ENCODE results near the gene SLC2A4RG. TPM values are rescaled to one million over a fixed set of nuclear protein-coding genes. Genes with fewer than 3 reads are reported as not detected.

The SLC2A4RG gene
- total and polyA plus RNA-seq, 2 donors: 33.4 to 66.1 TPM

DNA sequence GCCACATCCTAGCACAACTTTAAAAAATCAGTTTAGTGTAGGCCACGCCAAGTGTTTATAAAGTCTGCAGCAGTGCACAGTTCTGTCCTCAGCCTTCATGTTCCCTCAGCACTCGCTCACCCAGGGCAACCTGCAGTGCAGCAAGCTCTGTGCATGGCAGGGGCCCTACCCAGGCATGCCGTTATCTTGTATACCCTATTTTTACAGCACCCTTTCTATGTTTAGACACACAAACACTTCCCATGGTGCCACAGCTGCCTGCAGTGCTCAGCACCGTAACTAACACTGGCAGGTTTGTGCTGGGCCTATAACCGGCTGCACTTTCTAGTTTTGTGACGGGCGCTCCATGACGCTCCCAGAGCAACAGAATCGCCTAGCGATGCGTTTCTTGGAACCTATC is 47.7 kb downstream of the SLC2A4RG start:
- H3K27ac ChIP-seq (ENCODE audit: low read depth in 1 of 2, low read length in 1 of 2): no peak overlapping the region
- H3K27me3 ChIP-seq (ENCODE audit: control insufficient read depth in 2 of 2, insufficient read depth in 1 of 2, low read length in 1 of 2): peaks cover 0 to 5% of the 10 kb centered on the region in 2 donors
- H3K4me1 ChIP-seq (ENCODE audit: control insufficient read depth in 2 of 2, insufficient read depth in 2 of 2, low read length in 2 of 2): peaks cover 0 to 8% of the 10 kb centered on the region in 2 donors

DNA sequence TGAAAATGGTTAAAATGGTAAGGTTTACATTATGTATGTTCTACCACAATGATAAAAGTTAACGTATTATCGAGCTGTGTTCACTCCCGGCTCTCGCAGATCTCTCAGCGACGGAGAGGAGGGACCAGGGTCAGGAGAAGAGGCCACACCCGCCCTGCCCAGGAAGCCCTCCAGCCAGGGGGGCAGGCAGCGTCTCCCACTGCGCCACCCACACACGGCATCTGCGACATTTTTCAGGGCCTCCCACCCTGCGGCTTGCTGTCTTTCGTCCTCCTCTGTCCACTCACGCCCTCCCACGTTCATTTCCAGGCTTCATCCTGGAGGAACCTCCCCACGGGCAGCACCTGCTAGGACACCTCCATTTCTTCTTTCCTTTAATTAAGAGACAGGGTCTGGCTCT is 48.2 kb downstream of the SLC2A4RG start:
- Histone ChIP-seq H3K4me3 (ENCODE audit: low read length in 2 of 2) (no peak overlapping the region), H3K36me3 (ENCODE audit: control insufficient read depth in 2 of 2, insufficient read depth in 2 of 2, low read length in 1 of 2) (no peaks in the 10 kb centered on the region), H3K9me3 (ENCODE audit: control insufficient read depth in 2 of 2, insufficient read depth in 1 of 2, low read length in 1 of 2) (no peaks in the 10 kb centered on the region), H3K27ac (ENCODE audit: low read depth in 1 of 2, low read length in 1 of 2) (no peak overlapping the region), H3K4me1 (ENCODE audit: control insufficient read depth in 2 of 2, insufficient read depth in 2 of 2, low read length in 2 of 2) (peaks cover 0 to 4% of the 10 kb centered on the region in 2 donors), H3K27me3 (ENCODE audit: control insufficient read depth in 2 of 2, insufficient read depth in 1 of 2, low read length in 1 of 2) (peaks cover 0 to 6% of the 10 kb centered on the region in 2 donors)
- WGBS: 93% methylated on average over 16 of the region's 16 CpGs
- no peak for DNase-seq (ENCODE audit: low read depth in 6 of 9, low spot score in 9 of 9)

More for the DNA sequence above, 47.7 kb downstream of the SLC2A4RG start:
- H3K36me3 ChIP-seq (ENCODE audit: control insufficient read depth in 2 of 2, insufficient read depth in 2 of 2, low read length in 1 of 2): no peaks in the 10 kb centered on the region
- H3K9me3 ChIP-seq (ENCODE audit: control insufficient read depth in 2 of 2, insufficient read depth in 1 of 2, low read length in 1 of 2): no peaks in the 10 kb centered on the region
- no peak for DNase-seq (ENCODE audit: low read depth in 6 of 9, low spot score in 9 of 9)
- WGBS: 94% methylated on average over 11 of the region's 11 CpGs
- H3K4me3 ChIP-seq (ENCODE audit: low read length in 2 of 2): no peak overlapping the region

DNA sequence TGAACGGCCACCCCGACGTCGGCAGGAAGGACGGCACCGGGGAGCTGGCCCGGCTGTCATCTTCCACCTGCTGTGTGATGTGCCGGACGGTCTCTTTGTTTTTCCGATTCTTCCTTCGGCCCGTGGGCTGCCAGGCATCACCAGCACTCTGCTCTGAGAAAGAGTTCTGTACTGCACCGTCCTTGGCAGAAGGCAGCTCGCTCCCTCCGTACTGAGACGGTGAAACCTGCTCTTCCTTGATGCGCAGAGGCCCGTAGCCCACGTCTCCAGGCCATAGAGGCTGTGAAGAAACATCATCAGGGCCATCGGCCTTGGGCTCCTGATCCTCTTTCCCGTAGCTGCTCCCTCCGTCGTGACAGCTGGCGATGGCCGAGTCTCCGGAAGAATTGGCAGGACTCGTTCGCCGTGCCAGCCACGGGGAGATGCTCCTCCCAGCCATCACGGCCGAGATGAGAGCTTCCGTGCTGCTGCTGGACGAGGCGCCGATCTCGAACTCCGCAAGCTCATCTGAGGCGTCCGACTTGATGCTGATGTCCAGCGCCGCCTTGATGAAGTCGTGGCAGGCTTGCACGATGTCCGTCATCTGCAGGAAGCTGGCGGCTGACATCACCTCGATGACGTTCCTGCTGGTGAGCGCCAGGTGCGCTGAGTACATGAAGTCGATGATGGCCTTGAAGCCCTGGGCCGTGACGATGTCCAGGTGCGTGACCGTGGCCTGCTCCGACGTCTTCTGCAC is 50.4 kb downstream of the SLC2A4RG start:
- Histone ChIP-seq H3K36me3 (ENCODE audit: control insufficient read depth in 2 of 2, insufficient read depth in 2 of 2, low read length in 1 of 2) (no peaks in the 10 kb centered on the region), H3K9me3 (ENCODE audit: control insufficient read depth in 2 of 2, insufficient read depth in 1 of 2, low read length in 1 of 2) (peaks cover 2 to 6% of the 10 kb centered on the region in 2 donors), H3K4me3 (ENCODE audit: low read length in 2 of 2) (no peak overlapping the region), H3K27ac (ENCODE audit: low read depth in 1 of 2, low read length in 1 of 2) (no peak overlapping the region), H3K4me1 (ENCODE audit: control insufficient read depth in 2 of 2, insufficient read depth in 2 of 2, low read length in 2 of 2) (peaks cover under 1 to 8% of the 10 kb centered on the region in 2 donors), H3K27me3 (ENCODE audit: control insufficient read depth in 2 of 2, insufficient read depth in 1 of 2, low read length in 1 of 2) (peaks cover 0 to 22% of the 10 kb centered on the region in 2 donors)
- no peak for DNase-seq (ENCODE audit: low read depth in 6 of 9, low spot score in 9 of 9)
- 97% methylated on average over 57 of the region's 57 CpGs for WGBS

GRCh38 chr20:63790572-63791168 is 51.1 kb downstream of the SLC2A4RG start:
- Histone ChIP-seq H3K9me3 (ENCODE audit: control insufficient read depth in 2 of 2, insufficient read depth in 1 of 2, low read length in 1 of 2) (peaks cover 2 to 6% of the 10 kb centered on the region in 2 donors), H3K27me3 (ENCODE audit: control insufficient read depth in 2 of 2, insufficient read depth in 1 of 2, low read length in 1 of 2) (peaks cover 0 to 28% of the 10 kb centered on the region in 2 donors), H3K4me1 (ENCODE audit: control insufficient read depth in 2 of 2, insufficient read depth in 2 of 2, low read length in 2 of 2) (peaks cover 4 to 12% of the 10 kb centered on the region in 2 donors), H3K36me3 (ENCODE audit: control insufficient read depth in 2 of 2, insufficient read depth in 2 of 2, low read length in 1 of 2) (no peaks in the 10 kb centered on the region), H3K27ac (ENCODE audit: low read depth in 1 of 2, low read length in 1 of 2) (no peak overlapping the region), H3K4me3 (ENCODE audit: low read length in 2 of 2) (no peak overlapping the region)
- WGBS: 97% methylated on average over 37 of the region's 37 CpGs
- DNase-seq (ENCODE audit: low read depth in 6 of 9, low spot score in 9 of 9): no peak

- H3K36me3 ChIP-seq (ENCODE audit: control insufficient read depth in 2 of 2, insufficient read depth in 2 of 2, low read length in 1 of 2): no peaks in the 10 kb centered on the region
- WGBS: 95% methylated on average over 23 of the region's 23 CpGs
- peaks cover 2 to 6% of the 10 kb centered on the region in 2 donors for H3K9me3 ChIP-seq (ENCODE audit: control insufficient read depth in 2 of 2, insufficient read depth in 1 of 2, low read length in 1 of 2)
- no peak overlapping the region for H3K4me3 ChIP-seq (ENCODE audit: low read length in 2 of 2)
- H3K27me3 ChIP-seq (ENCODE audit: control insufficient read depth in 2 of 2, insufficient read depth in 1 of 2, low read length in 1 of 2): peaks cover 0 to 28% of the 10 kb centered on the region in 2 donors
- H3K27ac ChIP-seq (ENCODE audit: low read depth in 1 of 2, low read length in 1 of 2): no peak overlapping the region
- no peak for DNase-seq (ENCODE audit: low read depth in 6 of 9, low spot score in 9 of 9)
- H3K4me1 ChIP-seq (ENCODE audit: control insufficient read depth in 2 of 2, insufficient read depth in 2 of 2, low read length in 2 of 2): peaks cover 4 to 8% of the 10 kb centered on the region in 2 donors
These were observed 52.1 kb downstream of the SLC2A4RG start for GRCh38 chr20:63791497-63792156.

- 90% methylated on average over 20 of the region's 20 CpGs for WGBS
- H3K4me3 ChIP-seq (ENCODE audit: low read length in 2 of 2): no peak overlapping the region
- H3K27me3 ChIP-seq (ENCODE audit: control insufficient read depth in 2 of 2, insufficient read depth in 1 of 2, low read length in 1 of 2): peaks cover 0 to 28% of the 10 kb centered on the region in 2 donors
- peaks cover 4 to 8% of the 10 kb centered on the region in 2 donors for H3K4me1 ChIP-seq (ENCODE audit: control insufficient read depth in 2 of 2, insufficient read depth in 2 of 2, low read length in 2 of 2)
- no peaks in the 10 kb centered on the region for H3K36me3 ChIP-seq (ENCODE audit: control insufficient read depth in 2 of 2, insufficient read depth in 2 of 2, low read length in 1 of 2)
- H3K27ac ChIP-seq (ENCODE audit: low read depth in 1 of 2, low read length in 1 of 2): no peak overlapping the region
- no peak for DNase-seq (ENCODE audit: low read depth in 6 of 9, low spot score in 9 of 9)
- H3K9me3 ChIP-seq (ENCODE audit: control insufficient read depth in 2 of 2, insufficient read depth in 1 of 2, low read length in 1 of 2): peaks cover 2 to 6% of the 10 kb centered on the region in 2 donors
These were observed 53.3 kb downstream of the SLC2A4RG start for GRCh38 chr20:63792866-63793265.

Other genes starting within 250 kb of the SLC2A4RG start
- gene EEF1A2, start 240.7 kb upstream of the SLC2A4RG start, total RNA-seq: 0.19 TPM
- gene EEF1A2, start 240.7 kb upstream of the SLC2A4RG start, polyA plus RNA-seq: 2.2 TPM
- 18.0 TPM for gene PPDPF, start 219.0 kb upstream of the SLC2A4RG start, total RNA-seq
- 229 TPM for gene PPDPF, start 219.0 kb upstream of the SLC2A4RG start, polyA plus RNA-seq
- gene PTK6, start 202.4 kb upstream of the SLC2A4RG start, total RNA-seq: 0.19 TPM
- 2.7 TPM for gene PTK6, start 202.4 kb upstream of the SLC2A4RG start, polyA plus RNA-seq
- gene SRMS, start 192.0 kb upstream of the SLC2A4RG start, total RNA-seq: 0.05 TPM
- gene SRMS, start 192.0 kb upstream of the SLC2A4RG start, polyA plus RNA-seq: 0.05 TPM
- 1.1 TPM for gene FNDC11, start 185.6 kb upstream of the SLC2A4RG start, total RNA-seq
- gene FNDC11, start 185.6 kb upstream of the SLC2A4RG start, polyA plus RNA-seq: 1.2 TPM
- 14.8 TPM for gene HELZ2, start 165.5 kb upstream of the SLC2A4RG start, total RNA-seq
- 13.9 TPM for gene HELZ2, start 165.5 kb upstream of the SLC2A4RG start, polyA plus RNA-seq
- gene GMEB2, start 112.7 kb upstream of the SLC2A4RG start, total RNA-seq: 9.3 TPM
- gene GMEB2, start 112.7 kb upstream of the SLC2A4RG start, polyA plus RNA-seq: 16.3 TPM
- 71.5 TPM for gene STMN3, start 86.4 kb upstream of the SLC2A4RG start, total RNA-seq
- 77.9 TPM for gene STMN3, start 86.4 kb upstream of the SLC2A4RG start, polyA plus RNA-seq
- gene RTEL1, start 81.5 kb upstream of the SLC2A4RG start, total RNA-seq: 8.1 TPM
- gene RTEL1, start 81.5 kb upstream of the SLC2A4RG start, polyA plus RNA-seq: 18.8 TPM
- gene TNFRSF6B, start 43.1 kb upstream of the SLC2A4RG start, total RNA-seq: 13.5 TPM
- 34.7 TPM for gene TNFRSF6B, start 43.1 kb upstream of the SLC2A4RG start, polyA plus RNA-seq
- 39.2 TPM for gene ARFRP1, start 31.8 kb upstream of the SLC2A4RG start, total RNA-seq
- 94.0 TPM for gene ARFRP1, start 31.8 kb upstream of the SLC2A4RG start, polyA plus RNA-seq
- gene ZGPAT, start 31.7 kb upstream of the SLC2A4RG start, total RNA-seq: 16.5 TPM
- 66.6 TPM for gene ZGPAT, start 31.7 kb upstream of the SLC2A4RG start, polyA plus RNA-seq
- gene LIME1, start 3.1 kb upstream of the SLC2A4RG start, total RNA-seq: 80.5 TPM
- 181 TPM for gene LIME1, start 3.1 kb upstream of the SLC2A4RG start, polyA plus RNA-seq
- gene ZBTB46, start 91.5 kb downstream of the SLC2A4RG start, total RNA-seq: 5.8 TPM
- 3.7 TPM for gene ZBTB46, start 91.5 kb downstream of the SLC2A4RG start, polyA plus RNA-seq
- gene ABHD16B, start 121.7 kb downstream of the SLC2A4RG start, total RNA-seq: not detected
- gene ABHD16B, start 121.7 kb downstream of the SLC2A4RG start, polyA plus RNA-seq: 0.57 TPM
- 37.9 TPM for gene TPD52L2, start 125.5 kb downstream of the SLC2A4RG start, total RNA-seq
- 73.2 TPM for gene TPD52L2, start 125.5 kb downstream of the SLC2A4RG start, polyA plus RNA-seq
- gene DNAJC5, start 155.3 kb downstream of the SLC2A4RG start, total RNA-seq: 26.1 TPM
- 23.3 TPM for gene DNAJC5, start 155.3 kb downstream of the SLC2A4RG start, polyA plus RNA-seq
- gene UCKL1, start 216.6 kb downstream of the SLC2A4RG start, total RNA-seq: 21.2 TPM
- 51.8 TPM for gene UCKL1, start 216.6 kb downstream of the SLC2A4RG start, polyA plus RNA-seq
- gene ZNF512B, start 230.2 kb downstream of the SLC2A4RG start, total RNA-seq: 10.0 TPM
- 13.4 TPM for gene ZNF512B, start 230.2 kb downstream of the SLC2A4RG start, polyA plus RNA-seq
- 3.4 TPM for gene SAMD10, start 239.9 kb downstream of the SLC2A4RG start, total RNA-seq
- gene SAMD10, start 239.9 kb downstream of the SLC2A4RG start, polyA plus RNA-seq: 10.5 TPM
- 45.1 TPM for gene PRPF6, start 241.4 kb downstream of the SLC2A4RG start, total RNA-seq
- 56.1 TPM for gene PRPF6, start 241.4 kb downstream of the SLC2A4RG start, polyA plus RNA-seq

All from thymus (tissue), 11 donors.